Kidney (tissue), 14 donors: Measurements from ENCODE around the gene DNM3. TPM values are rescaled to one million over a fixed set of nuclear protein-coding genes. Genes with fewer than 3 reads are reported as not detected.

Experiments
- DNase-seq, 5 donors: peaks; one replicate each; pipeline ENCODE4 v3.0.0-alpha.2; 2013 to 2020
- FAIRE-seq: peaks from 2 replicates; lab custom pipeline; 2012; peaks lifted over from hg19 to GRCh38; lab: Jason Lieb, UNC
- H3K27ac ChIP-seq, 2 donors: one replicate each; pipeline ENCODE4 v1.7.0; 2013; ENCODE audit warnings: low read depth in 2 of 2, low read length in 2 of 2, inconsistent platforms in 1 of 2
- H3K27me3 ChIP-seq: one replicate; pipeline ENCODE4 v1.7.1; 2013; ENCODE audit warnings: low read length, inconsistent platforms; ENCODE audit not compliant: control insufficient read depth, insufficient read depth
- H3K36me3 ChIP-seq, 3 donors: one replicate each; pipeline versions ENCODE4 v1.7.0 to v1.7.1; 2013; ENCODE audit warnings: low read length in 3 of 3, control low read depth in 1 of 3, inconsistent platforms in 1 of 3; ENCODE audit not compliant: insufficient read depth in 3 of 3, control insufficient read depth in 2 of 3
- H3K4me1 ChIP-seq, 3 donors: one replicate each; pipeline versions ENCODE4 v1.7.0 to v1.7.1; 2013; ENCODE audit warnings: low read length in 3 of 3, inconsistent platforms in 1 of 3, low read depth in 1 of 3; ENCODE audit not compliant: control insufficient read depth in 2 of 3, insufficient read depth in 2 of 3
- H3K4me3 ChIP-seq, 3 donors: one replicate each; pipeline versions ENCODE4 v1.7.0 to v1.8.1; 2013; ENCODE audit warnings: low read length in 3 of 3, control low read depth in 1 of 3, inconsistent platforms in 1 of 3
- H3K9ac ChIP-seq, 3 donors: one replicate each; pipeline versions ENCODE4 v1.7.0 to v1.7.1; 2013; ENCODE audit warnings: low read length in 3 of 3, control low read depth in 1 of 3, inconsistent platforms in 1 of 3
- H3K9me3 ChIP-seq, 3 donors: one replicate each; pipeline versions ENCODE4 v1.7.0 to v1.7.1; 2013; ENCODE audit warnings: low read length in 3 of 3, control low read depth in 1 of 3, inconsistent platforms in 1 of 3; ENCODE audit not compliant: control insufficient read depth in 2 of 3, insufficient read depth in 1 of 3
- CTCF ChIP-seq: IDR thresholded peaks from 3 replicates; pipeline ENCODE4 v1.5.1; 2012; ENCODE audit warnings: mild to moderate bottlenecking, moderate library complexity, borderline replicate concordance; ENCODE audit not compliant: insufficient read depth; ENCODE audit errors: extremely low read depth
- intact Hi-C: fragments of 100-400 bp; cut with DNase I; formaldehyde crosslinking; loops from one replicate; pipeline ENCODE4 v1.11.1; 2022
- polyA plus RNA-seq: library from polyadenylated mRNA; stranded (reverse); fragments of 350-450 nt; fragmentation: Illumina TruSeq; extraction: RNeasy Lipid Tissue Mini Kit (QIAGEN cat#74804); gene quantifications from one replicate; pipeline ENCODE4 v1.2.3, GENCODE V29; 2014; ENCODE audit warnings: low read depth, low replicate concordance; ENCODE audit not compliant: insufficient read depth
- total RNA-seq: library from RNA; stranded (reverse); fragmentation: NEBNext Ultra II Directional; extraction: Animal tissue kit (Norgen Biotek cat#: 25700); gene quantifications from one replicate; pipeline ENCODE4 v1.2.1, GENCODE V29; 2021
- donor health status: control.
- donor health status: control.
- donor health status: control.
- donor health status: control.
- donor health status: control.
- donor health status: DM: yes; HTN: yes; CAD: no.
- donor health status: Normal renal cell carcinoma (clear cell type).

The DNM3 gene
- total and polyA plus RNA-seq, 2 donors from 2014 or later, result 5.9 to 19.1 TPM

GRCh38 chr1:172134087-172134731 is 292.9 kb downstream of the DNM3 start:
- H3K4me3 ChIP-seq, result no peak overlapping the region
- no peaks in the 10 kb centered on the region for H3K9me3 ChIP-seq
- no peak overlapping the region for H3K9ac ChIP-seq
- TF ChIP-seq CTCF, result no peak
- H3K27ac ChIP-seq, result no peak overlapping the region
- intact Hi-C loops, result no loop called here
- H3K27me3 ChIP-seq, result no peaks in the 10 kb centered on the region
- DNase-seq (no peak), FAIRE-seq (no peak)
- H3K4me1 ChIP-seq, result no peaks in the 10 kb centered on the region
- no peaks in the 10 kb centered on the region for H3K36me3 ChIP-seq

GRCh38 chr1:172135076-172135672 is 293.9 kb downstream of the DNM3 start:
- H3K9me3 ChIP-seq, result no peaks in the 10 kb centered on the region
- H3K4me3 ChIP-seq, result no peak overlapping the region
- FAIRE-seq, result peak; percentile 88
- DNase-seq, result no peak
- no peaks in the 10 kb centered on the region for H3K4me1 ChIP-seq
- H3K27ac ChIP-seq, result no peak overlapping the region
- H3K27me3 ChIP-seq, result no peaks in the 10 kb centered on the region
- intact Hi-C loops, result no loop called here
- peak; percentile 29 for TF ChIP-seq CTCF
- H3K36me3 ChIP-seq, result no peaks in the 10 kb centered on the region
- no peak overlapping the region for H3K9ac ChIP-seq

GRCh38 chr1:172135978-172136610 is 294.8 kb downstream of the DNM3 start:
- no peak overlapping the region for H3K27ac ChIP-seq
- no peaks in the 10 kb centered on the region for H3K27me3 ChIP-seq
- intact Hi-C loops, result no loop called here
- DNase-seq, result peak in 1 of 5 donors; percentile 26
- no peak overlapping the region for H3K9ac ChIP-seq
- H3K9me3 ChIP-seq, result no peaks in the 10 kb centered on the region
- H3K36me3 ChIP-seq, result no peaks in the 10 kb centered on the region
- FAIRE-seq, result no peak
- no peak overlapping the region for H3K4me3 ChIP-seq
- TF ChIP-seq CTCF, result no peak
- no peaks in the 10 kb centered on the region for H3K4me1 ChIP-seq
